Measurements from ENCODE around the gene ARHGEF2.

ARHGEF2 gene

DNA sequence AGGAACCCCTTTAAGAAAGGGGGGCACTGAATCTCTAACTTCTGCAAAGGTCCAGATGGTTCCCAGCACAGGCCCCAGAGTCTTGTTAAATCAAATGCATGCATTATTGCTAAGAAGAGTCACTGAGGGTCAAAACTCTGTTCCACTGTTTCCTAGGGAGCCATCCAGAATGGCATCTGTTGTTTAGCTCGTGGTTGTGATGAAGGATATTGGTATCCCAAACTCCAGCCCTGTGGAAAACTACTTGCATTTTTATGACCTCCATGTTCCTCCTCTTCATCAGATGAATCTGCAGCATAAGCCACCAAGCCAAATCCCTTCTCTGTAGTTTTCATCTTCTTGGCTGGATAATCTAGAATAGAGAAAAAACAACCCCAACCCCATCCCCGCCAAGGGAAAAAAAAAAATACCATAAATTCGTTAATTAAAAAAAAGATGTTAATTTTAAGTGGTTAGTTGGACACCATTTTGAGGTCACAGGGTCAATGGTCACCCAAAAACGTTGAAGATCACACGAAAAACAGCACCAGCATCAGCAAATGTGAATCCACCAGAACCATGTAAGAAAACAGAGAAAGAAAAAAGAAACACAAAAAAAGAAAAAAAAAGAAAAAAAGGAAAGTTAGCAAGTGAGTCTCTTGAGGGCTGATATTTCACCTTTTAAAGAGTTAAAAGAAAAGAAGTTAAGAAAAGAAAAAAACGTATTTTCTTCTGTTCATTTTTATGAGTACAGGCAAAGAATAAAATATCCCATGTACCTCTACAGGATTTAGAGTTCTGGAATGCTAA is 64.2 kb downstream of the ARHGEF2 start:
- Histone ChIP-seq H3K4me1 (ENCODE audit: insufficient read depth, low read length) (peaks cover 3% of the 10 kb centered on the region; the same call in 1 of the 2 replicates), H3K27me3 (ENCODE audit: insufficient read depth, low read length) (no peaks in the 10 kb centered on the region), H3K9me3 (ENCODE audit: insufficient read depth, low read depth, low read length) (no peaks in the 10 kb centered on the region), H3K36me3 (ENCODE audit: insufficient read depth, low read depth, low read length) (peaks cover 81% of the 10 kb centered on the region), H3K27ac (ENCODE audit: low read length) (no peak overlapping the region), H3K9ac (ENCODE audit: low read depth, low read length) (no peak overlapping the region), H3K4me3 (ENCODE audit: low read length) (no peak overlapping the region)

DNA sequence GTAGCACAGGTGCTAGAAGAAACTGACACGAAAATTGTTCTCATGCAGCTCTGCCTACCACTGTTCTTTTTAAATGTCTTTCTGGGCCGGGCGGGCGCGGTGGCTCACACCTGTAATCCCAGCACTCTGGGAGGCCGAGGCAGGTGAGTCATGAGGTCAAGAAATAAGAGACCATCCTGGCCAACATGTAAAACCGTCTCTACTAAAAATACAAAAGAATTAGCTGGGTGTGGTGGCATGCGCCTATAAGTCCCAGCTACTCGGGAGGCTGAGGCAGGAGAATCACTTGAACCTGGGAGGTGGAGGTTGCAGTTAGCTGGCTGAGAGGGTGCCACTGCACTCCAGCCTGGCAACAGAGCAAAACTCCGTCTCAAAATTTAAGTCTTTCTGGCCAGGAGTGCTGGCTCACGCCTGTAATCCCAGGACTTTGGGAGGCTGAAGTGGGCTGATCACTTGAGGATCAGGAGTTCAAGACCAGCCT is 66.3 kb downstream of the ARHGEF2 start:
- peaks cover 3% of the 10 kb centered on the region; the same call in 1 of the 2 replicates for H3K4me1 ChIP-seq (ENCODE audit: insufficient read depth, low read length)
- H3K4me3 ChIP-seq (ENCODE audit: low read length), result peak overlapping the region; percentile 84; the same call in 1 of the 2 replicates
- H3K27ac ChIP-seq (ENCODE audit: low read length), result no peak overlapping the region
- H3K36me3 ChIP-seq (ENCODE audit: insufficient read depth, low read depth, low read length), result peaks cover 76% of the 10 kb centered on the region
- no peaks in the 10 kb centered on the region for H3K9me3 ChIP-seq (ENCODE audit: insufficient read depth, low read depth, low read length)
- no peak overlapping the region for H3K9ac ChIP-seq (ENCODE audit: low read depth, low read length)
- no peaks in the 10 kb centered on the region for H3K27me3 ChIP-seq (ENCODE audit: insufficient read depth, low read length)

DNA sequence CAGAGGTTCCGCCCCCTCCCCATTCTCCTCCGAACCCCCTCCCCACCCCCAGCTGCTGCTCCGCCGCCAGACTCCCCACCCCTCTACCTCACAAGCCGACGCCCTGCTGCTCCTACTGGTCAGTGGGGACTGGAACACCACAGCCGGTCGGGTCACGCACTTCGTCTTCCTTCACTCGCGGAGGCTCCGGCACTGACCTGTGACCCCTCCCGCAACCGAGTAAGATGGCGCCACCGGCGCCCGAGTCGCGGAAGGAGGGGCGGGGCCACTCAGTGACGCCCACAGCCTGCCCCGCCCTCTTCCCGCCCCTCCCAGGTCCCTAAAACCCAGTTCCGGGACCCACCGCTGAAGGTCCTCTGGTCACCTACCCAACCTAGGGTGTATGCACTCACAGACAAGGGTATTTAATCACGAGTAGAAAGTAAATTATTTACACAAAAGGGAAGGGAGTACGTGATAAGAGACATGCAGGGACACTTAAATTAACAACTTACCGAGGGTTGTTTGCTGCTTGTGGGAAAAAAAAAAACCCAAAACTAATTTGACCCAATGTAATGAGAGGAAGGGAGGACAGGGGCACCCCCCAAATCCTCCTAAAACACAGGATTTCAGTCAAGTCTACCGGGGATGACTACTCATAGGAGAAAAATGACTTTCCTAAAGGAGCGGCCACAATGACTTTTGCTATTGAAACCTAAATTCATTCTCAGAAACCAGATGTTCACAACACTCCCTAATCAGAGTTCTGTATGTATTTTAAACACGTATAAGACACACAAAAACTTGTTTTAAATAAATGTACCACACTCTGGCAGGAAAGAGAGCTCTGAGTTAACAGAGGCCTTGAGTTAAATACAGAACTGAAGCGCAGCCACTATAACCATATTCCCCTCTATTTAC is 66.9 kb downstream of the ARHGEF2 start, which contains the start of gene RIT1:
TSS of gene RIT1 (minus strand) at position 194 of the 900 bp plus-strand sequence. CDS start 588 bp downstream, outside the sequence.
- peaks cover 75% of the 10 kb centered on the region for H3K36me3 ChIP-seq (ENCODE audit: insufficient read depth, low read depth, low read length)

DNA sequence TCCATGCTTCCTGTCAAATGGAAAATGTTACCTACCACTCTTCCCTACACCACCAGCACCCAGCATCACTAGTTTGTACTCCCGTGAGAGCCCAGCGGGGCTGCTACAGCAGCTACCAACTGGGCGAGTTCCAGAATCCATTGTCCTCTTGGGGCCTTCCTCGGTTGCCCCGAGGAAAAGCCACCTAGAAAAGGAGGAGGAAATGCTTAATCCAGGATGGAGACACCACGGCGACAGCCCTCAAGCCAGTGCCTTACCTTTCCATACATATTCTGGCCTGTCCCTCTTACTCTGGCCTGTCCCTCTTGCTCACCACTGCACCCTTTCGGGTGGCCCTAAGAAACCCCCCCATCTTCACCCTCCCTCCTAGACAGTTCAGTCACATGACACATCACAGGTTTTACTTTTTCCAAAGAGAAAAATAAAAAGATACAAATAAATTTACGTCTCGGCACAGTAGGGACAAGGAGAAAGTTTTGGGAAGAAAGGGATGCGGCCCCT is 67.7 kb downstream of the ARHGEF2 start:
- H3K27me3 ChIP-seq (ENCODE audit: insufficient read depth, low read length), result no peaks in the 10 kb centered on the region
- H3K9ac ChIP-seq (ENCODE audit: low read depth, low read length), result peak overlapping the region; percentile 69
- H3K4me1 ChIP-seq (ENCODE audit: insufficient read depth, low read length), result peaks cover 3% of the 10 kb centered on the region; the same call in 1 of the 2 replicates
- peak overlapping the region; percentile 84 for H3K4me3 ChIP-seq (ENCODE audit: low read length)
- no peaks in the 10 kb centered on the region for H3K9me3 ChIP-seq (ENCODE audit: insufficient read depth, low read depth, low read length)
- peaks cover 74% of the 10 kb centered on the region for H3K36me3 ChIP-seq (ENCODE audit: insufficient read depth, low read depth, low read length)
- no peak overlapping the region for H3K27ac ChIP-seq (ENCODE audit: low read length)

More for the DNA sequence above, 66.9 kb downstream of the ARHGEF2 start, which contains the start of gene RIT1:
- Histone ChIP-seq H3K9ac (ENCODE audit: low read depth, low read length) (peak within 1 kb of the TSS; percentile 69), H3K27me3 (ENCODE audit: insufficient read depth, low read length) (no peaks in the 10 kb centered on the region), H3K4me3 (ENCODE audit: low read length) (peak within 1 kb of the TSS; percentile 84), H3K9me3 (ENCODE audit: insufficient read depth, low read depth, low read length) (no peaks in the 10 kb centered on the region), H3K27ac (ENCODE audit: low read length) (no peak within 1 kb of the TSS), H3K4me1 (ENCODE audit: insufficient read depth, low read length) (peaks cover 3% of the 10 kb centered on the region; the same call in 1 of the 2 replicates)

DNA sequence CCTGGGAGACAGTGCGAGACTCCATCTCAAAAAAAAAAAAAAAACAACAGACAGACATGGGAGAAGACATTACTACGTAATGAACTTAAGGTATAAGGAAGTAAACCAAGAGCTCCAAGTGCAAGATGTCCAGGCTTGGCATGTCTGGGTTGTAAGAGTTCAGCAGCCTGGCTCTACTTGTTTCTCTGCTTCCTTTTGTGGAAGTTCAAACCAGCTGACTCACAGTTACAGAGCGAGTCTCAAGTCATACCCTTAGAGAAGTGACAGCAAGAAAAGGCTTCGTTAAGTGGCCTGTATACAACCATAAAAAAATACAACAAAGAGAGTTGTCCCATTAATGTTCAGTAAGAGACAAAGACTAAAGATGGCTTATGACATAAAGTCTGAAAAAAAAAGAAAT is 68.5 kb downstream of the ARHGEF2 start:
- Histone ChIP-seq H3K4me3 (ENCODE audit: low read length) (peak overlapping the region; percentile 84), H3K9me3 (ENCODE audit: insufficient read depth, low read depth, low read length) (no peaks in the 10 kb centered on the region), H3K27me3 (ENCODE audit: insufficient read depth, low read length) (no peaks in the 10 kb centered on the region), H3K36me3 (ENCODE audit: insufficient read depth, low read depth, low read length) (peaks cover 71% of the 10 kb centered on the region), H3K4me1 (ENCODE audit: insufficient read depth, low read length) (peaks cover 3% of the 10 kb centered on the region; the same call in 1 of the 2 replicates), H3K9ac (ENCODE audit: low read depth, low read length) (no peak overlapping the region; the same call in 1 of the 2 replicates), H3K27ac (ENCODE audit: low read length) (no peak overlapping the region)

DNA sequence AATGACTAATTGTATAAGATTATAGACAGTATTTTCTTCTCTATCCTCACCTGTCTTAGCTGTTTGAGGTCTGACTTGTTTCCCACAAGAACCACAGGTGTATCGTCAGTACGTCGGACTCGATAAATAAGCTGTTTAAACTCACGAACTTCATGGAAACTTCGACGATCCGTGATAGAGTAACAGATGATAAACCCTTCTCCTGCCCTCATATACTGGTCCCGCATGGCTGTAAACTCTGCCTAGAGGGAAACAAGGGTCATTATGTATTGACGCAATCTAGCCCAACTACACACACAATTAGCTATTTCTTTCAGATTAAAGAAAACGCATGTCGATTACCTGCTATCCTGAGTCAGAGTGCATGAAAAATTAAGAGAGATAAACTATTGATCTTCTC is 74.1 kb downstream of the ARHGEF2 start:
- Histone ChIP-seq H3K4me3 (ENCODE audit: low read length) (no peak overlapping the region), H3K27me3 (ENCODE audit: insufficient read depth, low read length) (no peaks in the 10 kb centered on the region)

DNA sequence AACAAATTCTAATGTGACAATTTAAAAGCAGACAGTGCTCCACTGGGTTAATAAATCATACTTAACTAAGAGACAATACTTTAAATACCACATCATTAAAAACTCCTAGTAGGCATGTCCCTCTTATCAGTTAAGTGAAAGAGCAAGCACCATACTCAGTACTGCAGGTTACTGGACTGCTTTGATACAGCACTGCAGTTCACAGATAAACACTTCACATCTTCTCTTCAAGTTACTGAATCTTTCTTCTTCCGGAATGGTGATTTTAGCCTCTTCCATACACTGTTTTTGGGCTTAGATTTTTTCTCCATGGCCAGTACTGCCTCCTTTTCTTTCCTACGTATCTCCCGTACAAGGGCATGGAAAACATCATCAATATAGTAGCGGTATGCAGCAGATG is 78.2 kb downstream of the ARHGEF2 start:
- H3K36me3 ChIP-seq (ENCODE audit: insufficient read depth, low read depth, low read length), result peaks cover 72% of the 10 kb centered on the region
- no peaks in the 10 kb centered on the region for H3K4me1 ChIP-seq (ENCODE audit: insufficient read depth, low read length)
- H3K4me3 ChIP-seq (ENCODE audit: low read length), result no peak overlapping the region
- H3K27ac ChIP-seq (ENCODE audit: low read length), result no peak overlapping the region
- H3K9ac ChIP-seq (ENCODE audit: low read depth, low read length), result no peak overlapping the region
- no peaks in the 10 kb centered on the region for H3K27me3 ChIP-seq (ENCODE audit: insufficient read depth, low read length)
- H3K9me3 ChIP-seq (ENCODE audit: insufficient read depth, low read depth, low read length), result no peaks in the 10 kb centered on the region

More for the DNA sequence above, 74.1 kb downstream of the ARHGEF2 start:
- Histone ChIP-seq H3K27ac (ENCODE audit: low read length) (no peak overlapping the region), H3K36me3 (ENCODE audit: insufficient read depth, low read depth, low read length) (peaks cover 79% of the 10 kb centered on the region), H3K9ac (ENCODE audit: low read depth, low read length) (no peak overlapping the region), H3K9me3 (ENCODE audit: insufficient read depth, low read depth, low read length) (no peaks in the 10 kb centered on the region), H3K4me1 (ENCODE audit: insufficient read depth, low read length) (no peaks in the 10 kb centered on the region)

DNA sequence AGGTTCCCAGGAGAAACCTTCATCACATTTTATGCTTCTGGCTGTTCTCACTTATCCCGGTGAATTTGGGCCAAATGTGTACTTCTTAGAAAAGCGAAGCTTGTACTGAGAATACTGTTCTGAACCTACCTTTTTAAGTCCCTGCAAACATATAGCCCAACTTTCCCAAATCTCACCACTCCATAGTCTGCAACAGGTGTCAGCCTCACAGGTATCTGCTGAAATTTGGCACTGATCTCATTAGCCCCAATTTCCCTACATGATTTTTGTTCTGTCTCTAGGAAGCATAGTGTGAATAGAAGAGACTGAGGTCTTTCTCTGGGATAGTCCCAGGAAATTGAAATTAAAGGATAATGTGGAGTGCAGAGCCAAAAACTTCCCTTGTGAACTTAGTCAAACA is 78.7 kb downstream of the ARHGEF2 start:
- H3K4me1 ChIP-seq (ENCODE audit: insufficient read depth, low read length), result no peaks in the 10 kb centered on the region
- no peak overlapping the region for H3K9ac ChIP-seq (ENCODE audit: low read depth, low read length)
- H3K4me3 ChIP-seq (ENCODE audit: low read length), result no peak overlapping the region
- no peaks in the 10 kb centered on the region for H3K27me3 ChIP-seq (ENCODE audit: insufficient read depth, low read length)
- no peak overlapping the region for H3K27ac ChIP-seq (ENCODE audit: low read length)
- H3K36me3 ChIP-seq (ENCODE audit: insufficient read depth, low read depth, low read length), result peaks cover 67% of the 10 kb centered on the region
- no peaks in the 10 kb centered on the region for H3K9me3 ChIP-seq (ENCODE audit: insufficient read depth, low read depth, low read length)

DNA sequence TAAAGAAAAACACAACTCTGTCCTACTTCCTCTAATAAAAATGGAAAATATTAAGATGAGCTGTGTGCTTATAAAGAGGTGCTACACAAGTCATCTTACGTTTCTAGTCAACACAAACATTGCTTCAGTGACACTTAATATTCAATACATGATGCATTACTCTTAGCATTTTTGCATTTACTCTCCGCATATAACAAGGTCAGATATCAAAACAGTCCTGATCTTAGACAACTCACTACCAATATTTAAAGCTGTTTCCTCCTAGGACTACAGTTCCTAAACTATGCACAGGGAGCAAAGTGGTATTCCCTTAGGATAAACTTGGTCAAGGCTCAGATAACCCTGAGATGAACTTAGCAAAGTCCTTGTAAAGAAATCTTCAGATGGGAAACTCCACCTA is 79.5 kb downstream of the ARHGEF2 start:
- Histone ChIP-seq H3K27ac (ENCODE audit: low read length) (no peak overlapping the region), H3K9me3 (ENCODE audit: insufficient read depth, low read depth, low read length) (no peaks in the 10 kb centered on the region), H3K36me3 (ENCODE audit: insufficient read depth, low read depth, low read length) (peaks cover 59% of the 10 kb centered on the region), H3K4me3 (ENCODE audit: low read length) (no peak overlapping the region), H3K4me1 (ENCODE audit: insufficient read depth, low read length) (no peaks in the 10 kb centered on the region), H3K27me3 (ENCODE audit: insufficient read depth, low read length) (no peaks in the 10 kb centered on the region), H3K9ac (ENCODE audit: low read depth, low read length) (no peak overlapping the region)

DNA sequence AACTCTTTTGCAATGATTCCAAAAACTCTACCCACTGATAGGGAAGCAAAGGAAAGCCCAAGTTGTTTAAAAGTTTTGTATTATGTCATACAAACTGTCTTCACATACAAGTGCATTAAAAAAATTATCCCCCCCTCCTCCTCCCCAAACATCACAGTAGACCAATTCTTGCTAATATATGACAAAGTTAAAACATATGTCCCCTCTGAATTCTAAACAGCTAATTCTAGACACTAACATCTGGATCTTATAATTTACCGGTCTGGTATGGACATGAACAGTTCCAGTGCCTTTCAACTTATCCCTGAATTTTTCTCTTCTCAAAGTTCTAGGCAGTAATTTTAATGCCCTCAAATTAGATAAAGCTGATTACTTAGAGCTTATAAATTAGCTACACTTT is 80.6 kb downstream of the ARHGEF2 start:
- H3K9me3 ChIP-seq (ENCODE audit: insufficient read depth, low read depth, low read length), result no peaks in the 10 kb centered on the region
- no peak overlapping the region for H3K4me3 ChIP-seq (ENCODE audit: low read length)
- H3K27me3 ChIP-seq (ENCODE audit: insufficient read depth, low read length), result no peaks in the 10 kb centered on the region
- no peak overlapping the region for H3K27ac ChIP-seq (ENCODE audit: low read length)
- peaks cover 51% of the 10 kb centered on the region for H3K36me3 ChIP-seq (ENCODE audit: insufficient read depth, low read depth, low read length)
- H3K9ac ChIP-seq (ENCODE audit: low read depth, low read length), result no peak overlapping the region
- no peaks in the 10 kb centered on the region for H3K4me1 ChIP-seq (ENCODE audit: insufficient read depth, low read length)
